HG03159 (cell line): ENCODE measurements around the gene CCR7.

ENCODE experiments used
- ATAC-seq: cut with Tn5 transposase; IDR thresholded peaks from one replicate; pipeline ENCODE4 v1.9.1; 2021; ENCODE audit warnings: mild to moderate bottlenecking, moderate library complexity; ENCODE audit not compliant: unreplicated experiment

Gene CCR7, protein sequence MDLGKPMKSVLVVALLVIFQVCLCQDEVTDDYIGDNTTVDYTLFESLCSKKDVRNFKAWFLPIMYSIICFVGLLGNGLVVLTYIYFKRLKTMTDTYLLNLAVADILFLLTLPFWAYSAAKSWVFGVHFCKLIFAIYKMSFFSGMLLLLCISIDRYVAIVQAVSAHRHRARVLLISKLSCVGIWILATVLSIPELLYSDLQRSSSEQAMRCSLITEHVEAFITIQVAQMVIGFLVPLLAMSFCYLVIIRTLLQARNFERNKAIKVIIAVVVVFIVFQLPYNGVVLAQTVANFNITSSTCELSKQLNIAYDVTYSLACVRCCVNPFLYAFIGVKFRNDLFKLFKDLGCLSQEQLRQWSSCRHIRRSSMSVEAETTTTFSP

DNA sequence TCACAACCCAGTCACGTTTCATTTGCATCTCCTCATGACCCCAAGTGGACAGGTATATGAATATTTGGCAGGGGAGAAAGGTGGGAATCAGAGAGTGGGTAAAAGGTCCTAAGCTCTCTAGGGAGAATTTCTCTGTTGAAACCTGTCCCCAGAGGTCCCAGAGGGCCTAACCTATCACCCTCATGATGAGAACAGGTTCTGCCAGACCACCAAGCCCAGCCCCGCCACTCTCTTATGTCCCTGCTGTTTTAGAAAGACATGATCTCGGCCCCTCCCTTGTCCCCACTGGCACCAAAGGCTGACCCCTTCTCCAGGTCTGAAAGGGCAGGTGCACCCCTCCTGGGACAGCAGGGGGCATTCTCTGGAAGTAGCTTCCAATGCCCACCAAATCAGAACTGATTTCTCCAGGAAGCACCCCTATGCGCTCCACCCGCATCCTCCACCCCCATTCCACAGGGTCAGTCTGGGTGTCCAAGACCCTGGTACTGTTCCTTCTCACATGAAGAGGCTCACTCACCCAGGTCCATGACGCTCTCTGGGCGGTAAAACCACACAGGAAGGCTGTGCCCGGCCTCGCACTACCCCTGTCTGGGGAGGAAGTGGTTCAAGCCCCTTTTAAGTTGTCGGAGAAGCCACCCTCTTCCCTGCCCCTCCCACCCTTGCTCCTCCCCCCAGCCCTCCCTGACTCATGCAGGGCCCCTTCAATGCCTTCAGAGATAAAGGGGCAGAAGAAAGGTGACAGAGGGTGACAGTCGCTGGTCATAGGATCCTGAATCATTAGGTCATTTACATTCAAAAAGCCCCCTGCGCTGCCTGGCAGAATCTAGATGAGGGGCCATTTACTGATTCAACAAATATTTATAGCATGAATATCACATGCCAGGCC, at the start of gene CCR7:
CCR7 (minus strand) TSS at position 590 of the 886 bp plus-strand sequence; CDS start at position 527, 63 bp downstream.
- no peak for ATAC-seq

DNA sequence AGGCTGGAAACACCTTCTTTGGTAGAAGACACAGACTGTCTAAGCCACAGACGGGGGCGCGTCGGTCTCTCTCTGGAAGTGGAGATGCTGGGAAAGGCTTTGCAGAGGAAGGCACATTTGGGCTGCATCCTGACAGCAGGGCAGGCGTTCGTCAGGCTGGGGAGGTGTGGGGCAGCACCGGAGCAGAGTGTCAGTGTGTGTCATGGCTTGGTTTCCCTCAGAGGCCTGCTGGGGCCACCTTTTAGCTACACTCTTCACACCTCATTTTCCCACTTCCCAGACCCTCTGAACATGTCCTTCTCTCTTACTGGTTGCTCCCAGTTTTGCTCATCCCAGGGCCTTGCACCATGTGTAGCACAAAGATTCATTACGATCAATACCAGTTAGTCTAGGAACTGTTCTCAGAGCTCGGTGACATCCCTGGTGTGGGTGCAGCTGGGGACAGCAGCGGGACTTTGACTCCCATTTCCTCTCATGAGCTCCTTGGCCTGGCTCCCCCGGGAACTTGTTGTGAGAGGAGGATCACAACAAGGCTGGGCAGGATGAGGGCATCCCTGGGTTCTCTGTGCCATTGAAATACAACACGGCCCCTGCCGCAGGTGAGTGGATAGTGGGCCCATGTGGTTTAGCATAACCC, 49.3 kb upstream of the CCR7 start:
- peak; percentile 5 for ATAC-seq

DNA sequence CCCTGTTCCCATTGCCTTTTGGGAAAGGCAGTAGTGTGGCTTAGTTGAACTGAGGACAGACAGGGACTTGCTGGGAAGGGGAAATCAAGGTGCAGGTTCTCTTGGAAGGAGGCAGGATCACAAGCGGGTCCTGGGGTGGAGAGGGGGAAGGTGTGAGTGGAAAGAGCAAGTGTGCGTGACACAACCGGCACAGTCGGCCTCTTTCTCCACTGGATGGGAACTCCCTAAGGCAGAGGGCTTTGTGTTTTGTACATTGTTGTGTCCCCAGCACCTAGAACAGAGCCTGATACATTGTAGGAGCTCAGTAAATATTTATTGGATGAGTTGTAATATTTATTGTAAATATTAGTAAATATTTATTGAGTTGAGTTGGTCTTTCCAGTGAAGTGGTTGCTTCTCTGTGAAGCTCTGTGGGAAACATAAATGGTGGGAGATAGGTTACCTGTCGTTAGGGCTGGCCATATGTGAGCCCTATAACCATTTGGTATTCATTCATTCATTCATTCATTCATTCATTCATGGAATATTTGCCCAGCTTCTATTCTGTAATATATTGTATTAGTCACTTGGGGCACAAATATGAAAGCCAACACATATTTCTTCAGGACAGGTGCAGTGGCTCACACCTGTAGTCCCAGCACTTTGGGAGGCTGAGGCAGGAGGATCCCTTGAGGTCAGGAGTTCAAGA, 48.3 kb upstream of the CCR7 start:
- ATAC-seq = no peak

- ATAC-seq = no peak
Measured at GRCh38 chr17:40612599-40613244, 47.5 kb upstream of the CCR7 start.

GRCh38 chr17:40611840-40612474, 46.7 kb upstream of the CCR7 start:
- no peak for ATAC-seq

- no peak for ATAC-seq
Measured at GRCh38 chr17:40610359-40610758, 45.1 kb upstream of the CCR7 start.

DNA sequence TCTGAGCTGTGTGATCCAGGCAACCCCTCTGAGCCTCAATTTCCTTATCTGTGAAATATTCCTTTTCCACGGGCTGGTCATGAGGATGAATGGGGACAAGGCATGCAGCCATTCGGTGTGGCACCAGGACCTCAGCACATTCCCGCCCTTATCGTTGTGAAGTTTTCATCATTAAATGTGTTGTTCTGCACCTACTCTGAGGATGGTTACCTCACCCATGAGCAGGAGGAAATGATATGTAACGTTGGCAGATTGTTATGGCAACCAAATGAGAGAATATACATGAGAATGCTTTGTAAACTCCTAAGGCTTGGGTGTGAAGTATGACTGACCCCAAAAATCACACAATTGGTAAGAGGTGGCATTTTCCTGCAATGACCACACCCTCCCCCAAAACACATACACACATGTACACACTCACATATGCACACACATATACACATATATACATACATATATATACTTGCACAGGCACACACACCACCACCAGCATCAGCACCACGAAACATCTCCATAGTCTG, 42.8 kb upstream of the CCR7 start:
- no peak for ATAC-seq

GRCh38 chr17:40607641-40608040, 42.4 kb upstream of the CCR7 start:
- no peak for ATAC-seq

- no peak for ATAC-seq
Measured at GRCh38 chr17:40606548-40607353, 41.5 kb upstream of the CCR7 start.

GRCh38 chr17:40605306-40605705, 40.0 kb upstream of the CCR7 start:
- ATAC-seq = no peak

- no peak for ATAC-seq
Measured at GRCh38 chr17:40604327-40605080, 39.2 kb upstream of the CCR7 start.

DNA sequence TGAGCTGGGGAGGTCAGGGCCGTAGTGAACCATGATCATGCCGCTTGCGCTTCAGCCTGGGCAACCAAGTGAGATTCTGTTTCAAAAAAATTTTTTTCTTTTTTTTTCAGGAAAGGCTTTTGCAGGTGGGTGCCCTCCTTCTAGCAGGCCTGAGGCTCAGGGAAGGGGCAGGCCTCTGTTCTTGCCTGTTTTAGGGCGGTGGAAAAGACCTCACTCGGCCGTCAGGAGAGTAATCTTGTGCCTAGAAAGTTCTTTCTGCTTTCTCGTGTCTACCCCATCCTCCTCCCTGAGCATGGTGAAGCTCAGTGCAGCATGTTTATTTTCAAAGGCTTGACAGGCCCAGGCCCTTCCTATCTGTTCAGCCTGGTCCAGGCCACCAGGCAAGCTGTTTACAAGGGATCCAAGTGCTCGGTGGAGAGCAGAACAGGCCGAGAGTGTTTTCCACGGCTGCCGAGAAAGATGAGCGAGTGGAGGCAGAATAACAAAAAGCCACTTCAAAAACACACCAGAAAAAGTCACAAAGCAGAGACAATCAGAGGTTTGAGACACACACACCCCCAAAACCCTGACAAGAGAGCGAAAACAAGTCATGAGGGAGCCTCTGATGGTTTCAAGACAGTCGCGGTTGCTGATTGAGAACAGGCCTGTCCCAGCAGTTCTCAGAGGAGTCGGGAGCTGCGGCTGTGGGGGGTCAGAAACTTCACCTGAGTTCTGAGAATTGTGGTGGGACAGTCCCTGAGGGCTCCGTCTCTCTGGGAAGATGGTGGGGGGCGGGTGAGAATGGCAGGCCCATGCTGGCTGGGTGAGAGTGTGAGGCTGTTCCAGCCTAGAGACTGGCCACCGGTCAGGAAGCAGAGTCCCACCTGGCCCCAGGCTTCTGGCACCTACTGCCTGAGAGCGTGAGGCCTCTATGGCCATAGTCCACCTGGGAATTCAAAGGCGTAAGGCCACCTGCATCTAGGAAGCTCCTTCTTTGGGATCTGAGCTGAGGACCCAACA, 37.5 kb upstream of the CCR7 start:
- no peak for ATAC-seq

DNA sequence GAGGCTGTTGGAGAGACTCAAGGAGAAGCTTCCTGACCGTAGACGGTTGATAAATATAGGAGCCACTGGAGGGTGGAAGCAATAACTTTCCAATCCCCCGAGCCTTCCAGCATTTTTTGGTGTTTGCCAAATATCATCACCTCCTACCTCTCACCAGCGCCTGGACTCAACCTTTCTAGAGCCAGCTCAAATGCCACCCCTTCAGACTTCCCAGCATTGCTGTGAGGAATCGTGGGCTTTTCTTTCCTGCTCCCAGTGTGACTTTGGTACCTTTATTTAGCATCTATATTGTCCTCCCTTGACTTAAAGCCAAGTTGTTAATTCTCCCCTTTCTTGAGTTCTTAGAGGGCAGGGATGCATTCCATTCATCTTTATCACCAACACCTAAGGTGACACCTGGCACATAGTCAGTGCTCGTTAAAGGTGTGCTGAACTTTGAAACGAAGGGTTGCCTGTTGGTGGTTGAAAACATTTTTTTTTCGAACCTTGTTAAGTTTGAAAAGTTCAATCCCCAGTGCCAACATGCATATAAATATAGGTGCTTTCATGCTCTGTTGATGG, 35.3 kb upstream of the CCR7 start:
- ATAC-seq = no peak

GRCh38 chr17:40599468-40599763, 34.1 kb upstream of the CCR7 start:
- ATAC-seq = no peak

DNA sequence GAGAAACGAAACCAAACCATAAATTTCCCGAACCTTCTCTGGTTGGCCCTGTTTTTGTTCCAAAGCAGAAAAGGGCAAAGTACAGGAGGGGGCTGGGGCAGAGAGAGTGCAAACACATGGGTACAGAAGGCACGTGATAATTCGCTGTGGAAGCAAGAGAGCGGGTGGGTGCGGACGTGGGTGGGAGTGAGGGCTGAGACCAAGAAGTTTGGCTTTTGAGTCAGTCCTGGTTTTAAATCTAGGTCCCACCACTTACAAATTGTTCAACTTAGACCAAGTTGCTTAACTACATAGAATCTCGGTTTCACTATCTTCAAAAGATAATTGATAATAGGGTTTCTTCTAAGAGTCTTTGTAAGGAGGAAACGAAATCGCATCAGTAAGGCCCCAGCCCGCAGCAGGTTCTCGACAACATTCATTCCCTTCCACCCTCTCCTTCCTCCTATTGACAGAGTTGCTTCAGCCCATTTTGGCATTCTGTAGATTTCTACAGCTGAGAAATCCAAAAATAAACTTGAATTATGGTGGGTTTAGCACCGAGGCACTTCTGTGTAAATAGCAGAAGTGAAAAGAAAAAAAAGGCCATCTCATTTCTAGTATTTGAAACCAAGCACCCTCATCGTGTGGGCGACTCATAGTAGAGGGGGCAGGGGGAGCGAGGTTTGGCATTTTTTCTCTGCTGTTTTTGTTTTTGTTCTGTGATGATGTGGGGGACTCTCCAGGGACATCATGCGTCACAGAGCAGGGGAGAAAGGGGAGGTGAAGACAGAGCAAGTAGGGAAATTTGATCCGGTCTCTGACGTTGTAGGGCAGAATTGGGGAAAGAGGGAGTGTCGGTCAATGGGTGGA, 33.6 kb upstream of the CCR7 start:
- peak; percentile 70 for ATAC-seq

DNA sequence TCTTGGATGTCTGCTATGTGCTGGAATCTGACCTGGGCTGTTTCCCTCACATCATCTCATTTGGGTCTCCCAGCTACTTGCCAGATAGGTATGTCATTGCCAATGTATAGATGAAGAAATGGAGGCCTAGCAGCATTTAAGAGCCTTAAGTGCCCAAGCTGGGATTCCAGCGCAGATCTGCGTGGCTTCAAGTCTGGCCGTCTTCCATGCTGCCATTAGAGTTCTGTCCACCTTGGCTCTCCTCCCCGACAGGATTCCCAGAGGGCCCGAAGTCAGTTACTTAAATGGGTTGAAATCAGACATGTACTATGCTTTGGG, 33.0 kb upstream of the CCR7 start:
- no peak for ATAC-seq
